Measurements from ENCODE around the gene CCDC28B. TPM values are rescaled to one million over a fixed set of nuclear protein-coding genes. Genes with fewer than 3 reads are reported as not detected.

Gene CCDC28B
- polyA plus RNA-seq, 2 of the 4 experiments (the other 2 are of a cell fraction), result 1.2 to 4.4 TPM

- CTCF ChIA-PET, result interaction anchor here (0.6 to 4.8 kb wide), 4 partner anchors 11 to 75 kb away, joined by 3 to 27 read pairs (median 4); no protein-coding TSS in a partner anchor
- no peak for TF ChIP-seq BCL3 (IDR thresholded peaks at IDR 0.05)
- no peak for TF ChIP-seq REST (IDR thresholded peaks at IDR 0.05)
- no peak for TF ChIP-seq ZFP36 (IDR thresholded peaks at IDR 0.05; ENCODE audit: borderline replicate concordance, partially characterized antibody)
- no peak for TF ChIP-seq MAX (IDR thresholded peaks at IDR 0.05)
- 30% methylated on average over 7 of the region's 7 CpGs for WGBS (ENCODE audit: missing lambda C conversion rate)
- Histone ChIP-seq H3K27ac (peak overlapping the region; percentile 21 to 94; a peak in 3 of 6 replicates), H3K4me2 (peak overlapping the region; percentile 81; the same call in 2 of the 3 replicates), H3K4me1 (peaks cover 23% of the 10 kb centered on the region), H3K4me3 (no peak overlapping the region), H3K9me3 (no peaks in the 10 kb centered on the region)
- ATAC-seq (no peak), FAIRE-seq (no peak), DNase-seq (ENCODE audit: low read depth in 1 of 2, low spot score in 1 of 2) (peak in 1 of 2 experiments; percentile 32)
- POLR2A ChIA-PET, result interaction anchor here (3.4 kb wide), 1 partner anchor 94 kb away, joined by 16 read pairs; the partner anchor contains the start of gene MARCKSL1
These were observed 42.0 kb downstream of the CCDC28B start for GRCh38 chr1:32242341-32242851.

GRCh38 chr1:32246888-32247273 is 46.5 kb downstream of the CCDC28B start, which contains the start of gene FAM167B:
FAM167B (plus strand) TSS chr1:32247222; CDS start chr1:32247422, 200 bp downstream.
- POLR2A ChIA-PET, result no interaction called here
- no peak for TF ChIP-seq E2F6 (IDR thresholded peaks at IDR 0.05; ENCODE audit: borderline replicate concordance, low read depth)
- no peak for TF ChIP-seq ZNF302 (CRISPR knock-in tag; IDR thresholded peaks at IDR 0.05)
- no peak for TF ChIP-seq TFCP2L1 (CRISPR knock-in tag; IDR thresholded peaks at IDR 0.05)
- no peak for TF ChIP-seq CHD4 (IDR thresholded peaks at IDR 0.05; ENCODE audit: borderline replicate concordance)
- TF ChIP-seq ATOH8 (CRISPR knock-in tag; IDR thresholded peaks at IDR 0.05; ENCODE audit: low read depth), result no peak
- TF ChIP-seq MAZ (IDR thresholded peaks at IDR 0.05; ENCODE audit: borderline replicate concordance, low read depth, low read length), result no peak
- no peak for TF ChIP-seq MYC (IDR thresholded peaks at IDR 0.05; ENCODE audit: borderline replicate concordance, low read length)
- DNase-seq (ENCODE audit: low read depth in 1 of 2, low spot score in 1 of 2) (no peak), FAIRE-seq (no peak), ATAC-seq (no peak)
- CTCF ChIA-PET, result interaction anchor here (1.1 to 7.7 kb wide), 9 partner anchors 9 to 70 kb away, joined by 3 to 96 read pairs (median 7); no protein-coding TSS in a partner anchor
- WGBS (ENCODE audit: missing lambda C conversion rate), result 59% methylated on average over 3 of the region's 3 CpGs
- Histone ChIP-seq H3K4me3 (no peak within 1 kb of the TSS), H3K4me1 (peaks cover 15% of the 10 kb centered on the region), H3K9me3 (no peaks in the 10 kb centered on the region), H3K27ac (peak within 1 kb of the TSS in 1 of 2 experiments; percentile 30; a peak in 2 of 6 replicates), H3K4me2 (no peak within 1 kb of the TSS)

GRCh38 chr1:32247452-32247851 is 47.1 kb downstream of the CCDC28B start:
- ChIA-PET CTCF (interaction anchor here (1.1 to 7.7 kb wide), 19 partner anchors 8 to 84 kb away, joined by 3 to 96 read pairs (median 5); no protein-coding TSS in a partner anchor), POLR2A (no interaction called here)
- H3K9me3 ChIP-seq, result no peaks in the 10 kb centered on the region
- peaks cover 9% of the 10 kb centered on the region for H3K4me1 ChIP-seq
- FAIRE-seq (no peak), DNase-seq (ENCODE audit: low read depth in 1 of 2, low spot score in 1 of 2) (no peak), ATAC-seq (no peak)
- 88% methylated on average over 12 of the region's 12 CpGs for WGBS (ENCODE audit: missing lambda C conversion rate)
- H3K4me3 ChIP-seq, result no peak overlapping the region
- no peak overlapping the region for H3K27ac ChIP-seq
- H3K4me2 ChIP-seq, result no peak overlapping the region
- TF ChIP-seq HMGXB4 (CRISPR knock-in tag; IDR thresholded peaks at IDR 0.05; ENCODE audit: borderline replicate concordance) (no peak), USF2 (IDR thresholded peaks at IDR 0.05) (no peak), CHD2 (IDR thresholded peaks at IDR 0.05; ENCODE audit: low read length, partially characterized antibody) (no peak), ZSCAN20 (CRISPR knock-in tag; IDR thresholded peaks at IDR 0.05) (no peak), ZFP36 (IDR thresholded peaks at IDR 0.05; ENCODE audit: borderline replicate concordance, partially characterized antibody) (no peak), BHLHE40 (IDR thresholded peaks at IDR 0.05; ENCODE audit: low read depth, low read length) (no peak), RCOR1 (IDR thresholded peaks at IDR 0.05; ENCODE audit: low read depth, low read length) (no peak), SREBF2 (IDR thresholded peaks at IDR 0.05) (no peak), HDAC2 (IDR thresholded peaks at IDR 0.05) (no peak), FOSL2 (IDR thresholded peaks at IDR 0.05) (no peak), FOSL2 (CRISPR knock-in tag; IDR thresholded peaks at IDR 0.05) (no peak), CHD4 (IDR thresholded peaks at IDR 0.05; ENCODE audit: borderline replicate concordance) (no peak), PHF8 (IDR thresholded peaks at IDR 0.05; ENCODE audit: borderline replicate concordance, low read depth) (no peak), TFCP2L1 (CRISPR knock-in tag; IDR thresholded peaks at IDR 0.05) (no peak), ZNF302 (CRISPR knock-in tag; IDR thresholded peaks at IDR 0.05) (no peak)

Data from A549 (cell line).